H1 (cell line): ENCODE results near the gene QSOX2. TPM values are rescaled to one million over a fixed set of nuclear protein-coding genes. Genes with fewer than 3 reads are reported as not detected.

Experiments used
- CTCF ChIA-PET: fragments of 300-600 bp; sonication (Branson Sonifier 250); formaldehyde crosslinking; loops from one replicate; lab custom pipeline; 2021; ENCODE audit not compliant: partially characterized antibody; lab: Charles Lee
- POLR2A ChIA-PET: fragments of 300-600 bp; sonication (Branson Sonifier 250); formaldehyde crosslinking; loops from one replicate; lab custom pipeline; 2021; ENCODE audit warnings: inconsistent platforms; ENCODE audit not compliant: partially characterized antibody; lab: Charles Lee
- DNase-seq, 2 experiments: peaks; one replicate each; pipeline versions ENCODE4 v3.0.0 to v3.0.0-alpha.2; 2010 to 2022; ENCODE audit warnings: low spot score in 2 of 2, low read depth in 1 of 2, mixed read lengths in 1 of 2
- FAIRE-seq: peaks from 2 replicates; lab custom pipeline; 2011; peaks lifted over from hg19 to GRCh38; lab: Jason Lieb, UNC
- H2AFZ ChIP-seq: 2 replicates; pipeline ENCODE4 v1.8.1; 2012; ENCODE audit warnings: low read length, inconsistent platforms
- H2AK5ac ChIP-seq: 2 replicates; pipeline ENCODE4 v1.6.1; 2013; ENCODE audit warnings: low read depth, low read length
- H2BK120ac ChIP-seq: replicated peaks from 2 replicates; pipeline ENCODE3; 2013; ENCODE audit warnings: low read depth, low read length, inconsistent platforms
- H2BK12ac ChIP-seq: 2 replicates; pipeline ENCODE4 v1.6.1; 2013; ENCODE audit warnings: low read depth, low read length
- H2BK15ac ChIP-seq: 2 replicates; pipeline ENCODE4 v1.6.1; 2013; ENCODE audit warnings: low read length
- H2BK20ac ChIP-seq: 2 replicates; pipeline ENCODE4 v1.6.1; 2013; ENCODE audit warnings: low read length
- H2BK5ac ChIP-seq: 2 replicates; pipeline ENCODE4 v1.6.1; 2013; ENCODE audit warnings: low read depth, low read length
- H3K14ac ChIP-seq: 2 replicates; pipeline ENCODE4 v1.6.1; 2013; ENCODE audit warnings: inconsistent platforms; ENCODE audit not compliant: insufficient read length
- H3K18ac ChIP-seq: 2 replicates; pipeline ENCODE4 v1.6.1; 2013; ENCODE audit warnings: low read length; ENCODE audit errors: extremely low read depth
- H3K23ac ChIP-seq: 2 replicates; pipeline ENCODE4 v1.6.1; 2013; ENCODE audit warnings: inconsistent platforms; ENCODE audit not compliant: insufficient read length
- H3K23me2 ChIP-seq: 2 replicates; pipeline ENCODE4 v1.6.1; 2013; ENCODE audit warnings: low read depth, low read length
- H3K27ac ChIP-seq: 2 replicates; pipeline ENCODE4 v1.6.1; 2011; ENCODE audit warnings: low read depth, low read length, inconsistent platforms
- H3K27me3 ChIP-seq, 4 experiments: replicated peaks in 1 of 4; 1 replicate in 1 of 4; 2 replicates in 3 of 4; pipeline versions ENCODE4 v1.6.1 to v1.8.1; 2011 to 2013; ENCODE audit warnings: low read length in 3 of 4, mild to moderate bottlenecking in 3 of 4, inconsistent platforms in 2 of 4, mixed read lengths in 2 of 4, moderate library complexity in 1 of 4; ENCODE audit not compliant: control insufficient read depth in 3 of 4, insufficient read depth in 3 of 4; ENCODE audit errors: extremely low read depth in 1 of 4
- H3K36me3 ChIP-seq, 4 experiments: 2 replicates each; pipeline versions ENCODE4 v1.6.1 to v1.8.1; 2011 to 2013; ENCODE audit warnings: mild to moderate bottlenecking in 4 of 4, low read length in 3 of 4, moderate library complexity in 2 of 4, control low read depth in 1 of 4, inconsistent platforms in 1 of 4; ENCODE audit not compliant: insufficient read depth in 4 of 4, control insufficient read depth in 2 of 4
- H3K4ac ChIP-seq: replicated peaks from 2 replicates; pipeline ENCODE3; 2013; ENCODE audit warnings: low read length, low read depth, mixed read lengths, inconsistent platforms; ENCODE audit not compliant: insufficient read length
- H3K4me1 ChIP-seq, 4 experiments: replicated peaks in 1 of 4; 1 replicate in 1 of 4; 2 replicates in 3 of 4; pipeline versions ENCODE4 v1.6.1 to v1.8.1; 2011 to 2013; ENCODE audit warnings: low read length in 3 of 4, inconsistent platforms in 2 of 4, mixed read lengths in 1 of 4; ENCODE audit not compliant: insufficient read depth in 4 of 4, control insufficient read depth in 3 of 4
- H3K4me2 ChIP-seq, 2 experiments: 2 replicates each; pipeline versions ENCODE4 v1.6.1 to v1.8.1; 2011 to 2013; ENCODE audit warnings: low read depth in 2 of 2, low read length in 2 of 2, control low read depth in 1 of 2, inconsistent platforms in 1 of 2, mild to moderate bottlenecking in 1 of 2; ENCODE audit not compliant: insufficient read depth in 1 of 2
- H3K4me3 ChIP-seq, 4 experiments: fragments of 200-600, 300-600 bp in 1 of 4; sonication (generic), shearing (Covaris generic), sonication (Bioruptor Twin) in 1 of 4; 2 replicates each; pipeline versions ENCODE4 v1.5.1 to v1.8.1; 2011 to 2016; ENCODE audit warnings: low read length in 4 of 4, low read depth in 3 of 4, control low read depth in 2 of 4, inconsistent platforms in 2 of 4, mild to moderate bottlenecking in 2 of 4, mixed read lengths in 1 of 4, moderate library complexity in 1 of 4; ENCODE audit not compliant: insufficient read depth in 2 of 4; ENCODE audit errors: extremely low read depth in 1 of 4
- H3K56ac ChIP-seq: replicated peaks from 2 replicates; pipeline ENCODE3; 2013; ENCODE audit warnings: low read depth, mild to moderate bottlenecking, mixed read lengths, low read length, inconsistent platforms; ENCODE audit not compliant: insufficient read length
- H3K79me1 ChIP-seq: 2 replicates; pipeline ENCODE4 v1.6.1; 2013; ENCODE audit warnings: low read depth, low read length, control low read depth
- H3K79me2 ChIP-seq, 2 experiments: 2 replicates each; pipeline versions ENCODE4 v1.6.1 to v1.8.1; 2012 to 2013; ENCODE audit warnings: low read length in 2 of 2, mild to moderate bottlenecking in 2 of 2, inconsistent platforms in 1 of 2; ENCODE audit not compliant: insufficient read depth in 2 of 2, control insufficient read depth in 1 of 2
- H3K9ac ChIP-seq, 4 experiments: replicated peaks in 1 of 4; 1 replicate in 1 of 4; 2 replicates in 3 of 4; pipeline versions ENCODE4 v1.6.1 to v1.8.1; 2011 to 2013; ENCODE audit warnings: low read depth in 3 of 4, low read length in 3 of 4, control low read depth in 2 of 4, mild to moderate bottlenecking in 2 of 4, moderate library complexity in 2 of 4, inconsistent platforms in 1 of 4; ENCODE audit errors: extremely low read depth in 1 of 4
- H3K9me3 ChIP-seq, 2 experiments: 2 replicates each; pipeline versions ENCODE4 v1.6.1 to v1.8.1; 2012 to 2013; ENCODE audit warnings: mild to moderate bottlenecking in 2 of 2, moderate library complexity in 2 of 2, control low read depth in 1 of 2, inconsistent platforms in 1 of 2, low read depth in 1 of 2, low read length in 1 of 2, mixed read lengths in 1 of 2; ENCODE audit not compliant: insufficient read depth in 2 of 2
- H4K20me1 ChIP-seq, 2 experiments: replicated peaks in 1 of 2; 2 replicates each; pipeline versions ENCODE3 to v1.8.1; 2011 to 2013; ENCODE audit warnings: inconsistent platforms in 2 of 2, low read length in 2 of 2, mild to moderate bottlenecking in 1 of 2; ENCODE audit not compliant: insufficient read depth in 2 of 2, control insufficient read depth in 1 of 2
- H4K5ac ChIP-seq: 2 replicates; pipeline ENCODE4 v1.6.1; 2013; ENCODE audit warnings: low read length, low read depth, mixed read lengths, inconsistent platforms; ENCODE audit not compliant: insufficient read length
- H4K8ac ChIP-seq: 2 replicates; pipeline ENCODE4 v1.8.0; 2013; ENCODE audit warnings: mild to moderate bottlenecking, moderate library complexity, low read length, inconsistent platforms; ENCODE audit not compliant: insufficient read depth; ENCODE audit errors: extremely low read depth
- H4K91ac ChIP-seq: replicated peaks from 2 replicates; pipeline ENCODE3; 2013; ENCODE audit warnings: low read length, mixed read lengths, inconsistent platforms; ENCODE audit not compliant: insufficient read length
- EP300 ChIP-seq, 2 experiments: IDR thresholded peaks; 1 replicate in 1 of 2; 2 replicates in 1 of 2; pipeline ENCODE4 v1.6.1; 2011 to 2012; ENCODE audit warnings: low read depth in 2 of 2, low read length in 2 of 2, mild to moderate bottlenecking in 2 of 2, borderline replicate concordance in 1 of 2, inconsistent platforms in 1 of 2, moderate library complexity in 1 of 2
- RNF2 ChIP-seq: fragments of 200-900, 300-1000 bp; sonication (generic); IDR thresholded peaks from 2 replicates; pipeline ENCODE4 v1.7.1; 2016; ENCODE audit warnings: borderline replicate concordance, low read depth, mild to moderate bottlenecking, antibody characterized with exemption, low read length; ENCODE audit not compliant: poor library complexity, severe bottlenecking; ENCODE audit errors: missing control alignments
- SIRT6 ChIP-seq: IDR thresholded peaks from one replicate; pipeline ENCODE4 v1.7.1; 2012; ENCODE audit warnings: low read length, inconsistent platforms
- WGBS, 2 experiments: shearing (Covaris generic) in 1 of 2; methylation state at CpG; one replicate each; pipeline versions ENCODE4 v1.1.6 to v1.1.7; 2013 to 2015; ENCODE audit warnings: low lambda C conversion rate in 2 of 2, mixed read lengths in 2 of 2, inconsistent platforms in 1 of 2, low coverage in 1 of 2, missing lambda C conversion rate in 1 of 2; ENCODE audit not compliant: insufficient replicate concordance in 2 of 2, insufficient coverage in 1 of 2, insufficient read length in 1 of 2; ENCODE audit errors: extremely low coverage in 1 of 2, missing lambda C conversion rate in 1 of 2; 5-methylcytosine and 5-hydroxymethylcytosine counted together
- polyA plus RNA-seq, 7 experiments: library from polyadenylated mRNA; depleted of rRNA in 3 of 7; stranded (reverse) in 5 of 7; unstranded in 2 of 7; fragments of >200 nt in 5 of 7; fragments of 200-250 nt in 2 of 7; gene quantifications; 1 replicate in 5 of 7; 2 replicates in 1 of 7; 4 replicates in 1 of 7; pipeline versions ENCODE4 v1.2.1 to v1.2.3, GENCODE V29; 2011 to 2013; ENCODE audit warnings: missing spikeins in 2 of 7, mixed read lengths in 2 of 7
- total RNA-seq: library from RNA; stranded (reverse); fragmentation: NEBNext Ultra II Directional; extraction: Animal tissue kit (Norgen Biotek cat#: 25700); gene quantifications from 2 replicates; pipeline ENCODE4 v1.2.1, GENCODE V29; 2021

The QSOX2 gene
- total and polyA plus RNA-seq, 2 of the 8 experiments (the other 6 are each of a cell fraction or from before 2014, with no cell fraction given) = 18.0 to 28.6 TPM

DNA sequence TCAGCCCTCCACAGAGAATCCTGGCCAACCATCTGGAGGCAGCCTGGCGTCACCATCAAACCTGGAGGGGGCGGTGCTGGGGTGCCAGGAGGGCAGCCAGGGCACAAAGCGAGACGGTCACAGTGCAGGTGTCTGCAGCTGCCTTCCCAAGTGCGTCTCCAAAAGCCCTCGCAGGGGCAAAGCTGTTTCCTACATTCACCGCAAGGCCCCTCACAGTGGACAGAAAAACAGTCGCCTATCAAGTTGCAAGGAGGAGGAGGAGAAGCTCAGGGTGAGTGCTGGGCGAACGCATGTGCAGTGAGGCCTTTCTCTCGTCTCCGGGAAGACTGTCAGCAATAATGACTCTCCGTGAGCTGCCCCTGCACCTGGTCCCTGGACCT lies 22.7 kb downstream of the QSOX2 start:
- Histone ChIP-seq H4K20me1 (peaks cover 24 to 38% of the 10 kb centered on the region in 2 experiments), H3K56ac (no peak overlapping the region), H2BK15ac (no peak overlapping the region), H3K4ac (no peak overlapping the region), H3K79me1 (peaks cover 16% of the 10 kb centered on the region), H2BK120ac (no peak overlapping the region), H3K4me3 (no peak overlapping the region), H3K9ac (no peak overlapping the region), H3K23ac (no peak overlapping the region), H3K27ac (no peak overlapping the region), H2BK20ac (no peak overlapping the region), H3K14ac (no peak overlapping the region), H3K4me1 (no peaks in the 10 kb centered on the region; a peak in 2 of 7 replicates), H3K36me3 (peaks cover 0 to 2% (median 1%) of the 10 kb centered on the region in 4 experiments; a peak in 4 of 8 replicates), H2BK5ac (no peak overlapping the region), H2BK12ac (no peak overlapping the region), H3K27me3 (no peaks in the 10 kb centered on the region), H3K23me2 (no peaks in the 10 kb centered on the region), H3K79me2 (peaks cover 0 to 34% of the 10 kb centered on the region in 2 experiments; a peak in 2 of 4 replicates), H3K4me2 (no peak overlapping the region), H2AK5ac (no peak overlapping the region), H2AFZ (no peak overlapping the region), H4K5ac (no peak overlapping the region), H4K8ac (no peak overlapping the region), H3K18ac (no peak overlapping the region), H4K91ac (no peak overlapping the region), H3K9me3 (no peaks in the 10 kb centered on the region)
- ChIA-PET POLR2A (interaction anchor here (0.7 kb wide), 1 partner anchor 19 kb away, joined by 3 read pairs; no protein-coding TSS in a partner anchor), CTCF (interaction anchor here (0.8 to 6.7 kb wide), 14 partner anchors 7 to 89 kb away, joined by 3 to 52 read pairs (median 4); partner anchors contain the start of gene LHX3)
- WGBS, 2 experiments = 91% methylated on average over 13 of the region's 13 CpGs; no CpG with 5 or more reads in 1 of the 2 experiments
- no peak for FAIRE-seq
- DNase-seq = no peak
- TF ChIP-seq SIRT6 (no peak), RNF2 (no peak), EP300 (IDR thresholded peaks at IDR 0.05; ENCODE audit: borderline replicate concordance in 1 of 2, low read depth in 2 of 2, low read length in 2 of 2) (no peak)
